Iris pigment epithelial cell (primary cell): ENCODE results near the gene PWP2.
"Not testable (repeated sequence)": the region's sequence is repeated elsewhere in the genome, so short reads cannot be mapped to it uniquely, and the experiment has no call there.

Source experiments
- DNase-seq: peaks from one replicate; pipeline ENCODE4 v3.0.0-alpha.2; 2011; ENCODE audit warnings: low read depth

The PWP2 gene

GRCh38 chr21:44107026-44107501 lies at the start of gene PWP2:
Gene PWP2 (plus strand): TSS chr21:44107399. CDS start chr21:44107417, 18 bp downstream.
- not testable (repeated sequence) for DNase-seq

GRCh38 chr21:44057960-44058651 lies 49.1 kb upstream of the PWP2 start:
- DNase-seq, result peak; percentile 30

GRCh38 chr21:44058652-44058964 lies 48.6 kb upstream of the PWP2 start:
- no peak for DNase-seq

- no peak for DNase-seq
Observed at GRCh38 chr21:44058981-44059380, 48.2 kb upstream of the PWP2 start.

- no peak for DNase-seq
Observed at GRCh38 chr21:44059710-44060109, 47.5 kb upstream of the PWP2 start.

- DNase-seq, result no peak
Observed at GRCh38 chr21:44062380-44062779, 44.8 kb upstream of the PWP2 start.

GRCh38 chr21:44063151-44063912 lies 43.9 kb upstream of the PWP2 start:
- DNase-seq, result no peak

GRCh38 chr21:44064852-44065403 lies 42.3 kb upstream of the PWP2 start:
- DNase-seq, result no peak

GRCh38 chr21:44065428-44065827 lies 41.8 kb upstream of the PWP2 start:
- peak; percentile 85 for DNase-seq

- no peak for DNase-seq
Observed at GRCh38 chr21:44066116-44066515, 41.1 kb upstream of the PWP2 start.

GRCh38 chr21:44067011-44067839 lies 40.0 kb upstream of the PWP2 start:
- no peak for DNase-seq

GRCh38 chr21:44070391-44070790 lies 36.8 kb upstream of the PWP2 start:
- DNase-seq, result no peak

GRCh38 chr21:44071359-44072104 lies 35.7 kb upstream of the PWP2 start:
- DNase-seq, result no peak

GRCh38 chr21:44072111-44072510 lies 35.1 kb upstream of the PWP2 start:
- no peak for DNase-seq

- no peak for DNase-seq
Observed at GRCh38 chr21:44074315-44074958, 32.8 kb upstream of the PWP2 start.

- DNase-seq, result no peak
Observed at GRCh38 chr21:44076316-44076715, 30.9 kb upstream of the PWP2 start.

- DNase-seq, result no peak
Observed at GRCh38 chr21:44078411-44078981, 28.7 kb upstream of the PWP2 start.

GRCh38 chr21:44079446-44079845 lies 27.8 kb upstream of the PWP2 start:
- DNase-seq, result no peak

GRCh38 chr21:44079846-44080245 lies 27.4 kb upstream of the PWP2 start:
- no peak for DNase-seq

GRCh38 chr21:44082648-44083440 lies 24.4 kb upstream of the PWP2 start:
- DNase-seq, result no peak
